HG03460 (cell line): ENCODE measurements around the gene MGA.
A peak's percentile ranks its signal among the peaks of the same experiment; 100 is the strongest.

Source experiments
- ATAC-seq: cut with Tn5 transposase; IDR thresholded peaks from one replicate; pipeline ENCODE4 v1.9.1; 2021; ENCODE audit not compliant: unreplicated experiment

MGA gene

GRCh38 chr15:41656188-41656587 is 4.0 kb upstream of the MGA start:
- no peak for ATAC-seq

GRCh38 chr15:41658689-41659088 is 1.5 kb upstream of the MGA start:
- ATAC-seq = no peak

GRCh38 chr15:41659190-41659589 is 1.0 kb upstream of the MGA start:
- ATAC-seq = no peak

- peak; percentile 1 for ATAC-seq
Observed at GRCh38 chr15:41659855-41660234, 360 bp upstream of the MGA start.

GRCh38 chr15:41661078-41661517 is 893 bp downstream of the MGA start:
- peak; percentile 1 for ATAC-seq

- peak; percentile 33 for ATAC-seq
Observed at GRCh38 chr15:41661518-41662225, 1.5 kb downstream of the MGA start.

- ATAC-seq = no peak
Observed at GRCh38 chr15:41666353-41666920, 6.2 kb downstream of the MGA start.

GRCh38 chr15:41669701-41670100 is 9.5 kb downstream of the MGA start:
- ATAC-seq = no peak

GRCh38 chr15:41671656-41672648 is 11.7 kb downstream of the MGA start:
- no peak for ATAC-seq

GRCh38 chr15:41675337-41675736 is 15.1 kb downstream of the MGA start:
- no peak for ATAC-seq

- ATAC-seq = no peak
Observed at GRCh38 chr15:41678742-41679141, 18.5 kb downstream of the MGA start.

GRCh38 chr15:41683955-41684354 is 23.8 kb downstream of the MGA start:
- no peak for ATAC-seq

- no peak for ATAC-seq
Observed at GRCh38 chr15:41688671-41689070, 28.5 kb downstream of the MGA start.

- no peak for ATAC-seq
Observed at GRCh38 chr15:41689083-41689482, 28.9 kb downstream of the MGA start.

GRCh38 chr15:41689834-41690233 is 29.6 kb downstream of the MGA start:
- ATAC-seq = no peak

- no peak for ATAC-seq
Observed at GRCh38 chr15:41690636-41691035, 30.4 kb downstream of the MGA start.

- ATAC-seq = no peak
Observed at GRCh38 chr15:41691471-41691870, 31.3 kb downstream of the MGA start.

- ATAC-seq = no peak
Observed at GRCh38 chr15:41692049-41692448, 31.8 kb downstream of the MGA start.

GRCh38 chr15:41693757-41694156 is 33.6 kb downstream of the MGA start:
- ATAC-seq = no peak

- no peak for ATAC-seq
Observed at GRCh38 chr15:41695750-41696436, 35.7 kb downstream of the MGA start.

GRCh38 chr15:41698779-41699178 is 38.6 kb downstream of the MGA start:
- no peak for ATAC-seq
